Measurements from ENCODE around the gene TTLL8. TPM values are rescaled to one million over a fixed set of nuclear protein-coding genes. Genes with fewer than 3 reads are reported as not detected.

The TTLL8 gene
- total RNA-seq, 4 donors from 2014 or later = not detected

DNA sequence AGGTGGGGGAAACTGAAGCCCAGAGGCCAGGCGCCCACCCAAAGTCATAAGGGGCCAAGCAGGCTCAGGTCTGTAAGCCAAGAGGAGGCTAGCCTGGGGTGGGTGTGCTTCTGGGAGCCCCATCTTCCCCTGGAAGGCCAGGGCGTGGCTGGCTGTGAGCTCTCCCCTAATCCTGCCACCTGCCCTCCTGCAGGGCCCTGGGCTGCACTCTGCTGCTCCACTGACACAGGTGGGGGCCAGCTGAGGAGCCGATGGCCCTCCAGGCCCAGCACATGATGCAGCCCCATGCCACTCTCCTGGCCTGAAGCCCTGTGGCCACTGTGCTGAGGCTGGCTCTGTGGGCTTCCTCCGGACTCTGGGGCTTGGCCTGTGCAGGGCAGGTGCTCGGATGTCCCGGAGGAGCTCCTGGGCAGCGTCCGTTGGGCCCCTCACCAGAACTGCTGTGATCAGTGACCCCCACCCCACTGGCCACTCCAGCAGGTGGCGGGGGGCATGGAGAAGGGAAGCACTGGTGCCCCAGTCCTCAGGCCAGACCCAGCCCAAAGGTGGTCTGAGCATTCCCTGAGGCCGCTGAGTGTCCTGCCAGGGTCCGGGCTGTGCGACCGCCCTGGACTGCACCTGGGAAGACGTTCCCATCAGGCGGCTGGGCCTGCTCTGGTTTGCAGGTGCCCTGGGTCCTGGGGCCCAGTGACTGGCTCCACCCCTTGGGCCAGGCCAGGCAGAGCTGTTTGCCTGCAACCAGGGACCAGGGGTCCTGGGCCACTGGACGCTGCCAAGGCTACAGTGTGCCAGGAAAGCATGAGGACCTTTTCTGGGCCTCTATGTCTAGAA is 89.1 kb downstream of the TTLL8 start:
- peak in 1 of 2 donors; percentile 89 for DNase-seq (ENCODE audit: low spot score in 2 of 2)
- no peak overlapping the region for H3K4me3 ChIP-seq (ENCODE audit: low read depth, poor library complexity, severe bottlenecking)
- 99 to 100% methylated on average over 8 to 10 of the region's 16 CpGs for WGBS, 2 donors
- TF ChIP-seq, protein P1, sequence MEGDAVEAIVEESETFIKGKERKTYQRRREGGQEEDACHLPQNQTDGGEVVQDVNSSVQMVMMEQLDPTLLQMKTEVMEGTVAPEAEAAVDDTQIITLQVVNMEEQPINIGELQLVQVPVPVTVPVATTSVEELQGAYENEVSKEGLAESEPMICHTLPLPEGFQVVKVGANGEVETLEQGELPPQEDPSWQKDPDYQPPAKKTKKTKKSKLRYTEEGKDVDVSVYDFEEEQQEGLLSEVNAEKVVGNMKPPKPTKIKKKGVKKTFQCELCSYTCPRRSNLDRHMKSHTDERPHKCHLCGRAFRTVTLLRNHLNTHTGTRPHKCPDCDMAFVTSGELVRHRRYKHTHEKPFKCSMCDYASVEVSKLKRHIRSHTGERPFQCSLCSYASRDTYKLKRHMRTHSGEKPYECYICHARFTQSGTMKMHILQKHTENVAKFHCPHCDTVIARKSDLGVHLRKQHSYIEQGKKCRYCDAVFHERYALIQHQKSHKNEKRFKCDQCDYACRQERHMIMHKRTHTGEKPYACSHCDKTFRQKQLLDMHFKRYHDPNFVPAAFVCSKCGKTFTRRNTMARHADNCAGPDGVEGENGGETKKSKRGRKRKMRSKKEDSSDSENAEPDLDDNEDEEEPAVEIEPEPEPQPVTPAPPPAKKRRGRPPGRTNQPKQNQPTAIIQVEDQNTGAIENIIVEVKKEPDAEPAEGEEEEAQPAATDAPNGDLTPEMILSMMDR (IDR thresholded peaks at IDR 0.05) = no peak
- TF ChIP-seq POLR2A (IDR thresholded peaks at IDR 0.05) = no peak
- intact Hi-C loops (cut with DNase I; ENCODE audit: low total_unique reads) = no loop called here

Other genes starting within 250 kb of the TTLL8 start
- gene BRD1, start 230.4 kb downstream of the TTLL8 start, total RNA-seq = 100 to 1,000 TPM in 2 of 4 donors, 10 to 100 TPM in 2; 64.8 to 104 (median 89.8) TPM
- gene ZBED4, start 204.5 kb downstream of the TTLL8 start, total RNA-seq = 10 to 100 TPM in 1 of 4 donors, 1 to 10 TPM in 3; 8.6 to 11.6 (median 9.6) TPM
- 10 to 100 TPM in 3 of 4 donors, 1 to 10 TPM in 1; 7.5 to 25.6 (median 16.1) TPM for gene ALG12, start 139.9 kb downstream of the TTLL8 start, total RNA-seq
- 10 to 100 TPM in 3 of 4 donors, 1 to 10 TPM in 1; 9.1 to 28.0 (median 18.0) TPM for gene CRELD2, start 139.7 kb downstream of the TTLL8 start, total RNA-seq
- gene PIM3, start 97.5 kb downstream of the TTLL8 start, total RNA-seq = 100 to 1,000 TPM; 149 to 181 (median 163) TPM
- not detected for gene IL17REL, start 45.5 kb downstream of the TTLL8 start, total RNA-seq
- 1 to 10 TPM in 2 of 4 donors, under 1 TPM in 2; 0.15 to 2.1 (median 1.0) TPM for gene MLC1, start 27.1 kb upstream of the TTLL8 start, total RNA-seq
- 1 to 10 TPM in 2 of 4 donors, under 1 TPM in 1, not detected in 1; 0.13 to 1.7 (median 1.6) TPM for gene MOV10L1, start 31.7 kb upstream of the TTLL8 start, total RNA-seq
- 1 to 10 TPM; 1.4 to 4.3 (median 1.8) TPM for gene PANX2, start 112.4 kb upstream of the TTLL8 start, total RNA-seq
- gene TRABD, start 127.6 kb upstream of the TTLL8 start, total RNA-seq = 10 to 100 TPM; 31.5 to 62.7 (median 46.4) TPM
- 10 to 100 TPM; 33.3 to 52.3 (median 43.1) TPM for gene SELENOO, start 142.7 kb upstream of the TTLL8 start, total RNA-seq
- 10 to 100 TPM; 37.1 to 67.0 (median 52.5) TPM for gene TUBGCP6, start 186.7 kb upstream of the TTLL8 start, total RNA-seq
- gene HDAC10, start 193.0 kb upstream of the TTLL8 start, total RNA-seq = 10 to 100 TPM; 36.4 to 60.7 (median 45.7) TPM
- gene MAPK12, start 203.4 kb upstream of the TTLL8 start, total RNA-seq = 1 to 10 TPM in 3 of 4 donors, under 1 TPM in 1; 0.99 to 3.5 (median 1.8) TPM
- 1 to 10 TPM in 3 of 4 donors, under 1 TPM in 1; 0.65 to 8.1 (median 2.9) TPM for gene MAPK11, start 212.1 kb upstream of the TTLL8 start, total RNA-seq
- gene PLXNB2, start 249.3 kb upstream of the TTLL8 start, total RNA-seq = 100 to 1,000 TPM; 105 to 199 (median 155) TPM

Measured in lower leg skin (tissue), 4 donors.